ENCODE data around the gene SBNO2. TPM values are rescaled to one million over a fixed set of nuclear protein-coding genes. Genes with fewer than 3 reads are reported as not detected.

The SBNO2 gene
- polyA plus RNA-seq, 2 donors = 43.1 to 56.5 TPM

DNA sequence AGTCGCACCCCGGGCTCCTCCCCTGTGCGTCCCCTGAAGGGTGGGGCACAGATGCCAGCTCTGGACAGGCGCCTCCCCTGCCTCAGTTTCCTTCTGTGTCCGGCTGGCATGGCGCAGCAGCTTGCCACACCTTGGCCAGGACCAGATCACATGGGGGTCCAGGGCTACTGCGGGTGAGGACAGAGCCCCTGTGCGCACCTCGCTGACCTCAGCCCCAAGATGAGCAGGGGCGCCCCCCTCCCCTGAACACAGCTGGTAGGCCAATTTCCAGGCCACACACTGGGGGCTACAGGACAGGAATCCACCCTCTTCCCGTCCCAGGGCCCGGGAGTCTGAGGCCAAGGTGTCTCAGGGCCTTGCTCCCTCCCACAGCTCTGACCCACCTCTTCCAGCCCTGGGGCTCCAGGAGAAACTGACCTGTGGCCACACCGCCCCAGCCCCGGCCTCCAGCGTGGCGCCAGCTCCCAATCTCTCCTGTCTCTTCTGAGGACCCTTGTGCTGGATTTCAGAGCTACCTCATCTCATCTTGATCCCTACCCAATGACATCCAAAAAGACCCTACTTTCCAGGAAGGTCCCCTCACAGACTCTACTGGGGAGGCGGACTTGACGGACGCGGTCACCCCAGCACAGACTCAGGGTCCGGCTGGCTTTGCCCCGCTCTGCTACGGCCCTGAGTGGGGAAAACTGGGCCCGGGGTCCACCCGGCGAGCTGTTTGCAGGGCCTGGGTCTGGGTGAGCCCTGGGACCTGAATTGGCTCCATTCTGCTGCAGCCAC is 28.2 kb downstream of the SBNO2 start:
- Histone ChIP-seq H3K4me1 (ENCODE audit: control insufficient read depth in 2 of 2, insufficient read depth in 2 of 2, low read length in 1 of 2) (peaks cover 0 to 10% of the 10 kb centered on the region in 2 donors), H3K36me3 (ENCODE audit: control insufficient read depth in 2 of 2, insufficient read depth in 2 of 2, low read length in 1 of 2) (peaks cover 6 to 35% of the 10 kb centered on the region in 2 donors), H3K9me3 (ENCODE audit: control insufficient read depth in 2 of 2, insufficient read depth in 1 of 2, low read depth in 1 of 2, low read length in 1 of 2) (no peaks in the 10 kb centered on the region), H3K27ac (ENCODE audit: low read depth in 2 of 2, low read length in 1 of 2) (no peak overlapping the region), H3K4me3 (ENCODE audit: low read depth in 1 of 2, low read length in 2 of 2) (no peak overlapping the region), H3K27me3 (ENCODE audit: control insufficient read depth in 1 of 2, insufficient read depth in 2 of 2, low read length in 2 of 2) (no peaks in the 10 kb centered on the region)
- 96% methylated on average over 23 to 26 of the region's 26 CpGs for WGBS, 2 donors

DNA sequence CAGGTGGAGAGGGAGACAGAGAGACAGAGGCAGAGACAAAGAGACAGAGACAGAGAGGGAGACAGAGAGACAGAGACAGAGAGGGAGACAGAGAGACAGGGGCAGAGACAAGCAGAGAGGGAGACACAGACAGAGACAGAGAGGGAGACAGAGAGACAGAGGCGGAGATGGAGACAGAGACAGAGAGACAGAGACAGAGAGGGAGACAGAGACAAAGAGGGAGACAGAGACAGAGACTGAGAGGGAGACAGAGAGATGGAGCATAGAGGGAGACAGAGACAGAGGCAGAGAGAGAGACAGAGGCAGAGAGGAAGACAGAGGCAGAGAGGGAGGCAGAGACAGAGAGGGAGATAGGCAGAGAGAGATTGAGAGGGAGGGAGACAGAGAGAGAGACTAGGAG is 29.3 kb downstream of the SBNO2 start:
- Histone ChIP-seq H3K4me3 (ENCODE audit: low read depth in 1 of 2, low read length in 2 of 2) (no peak overlapping the region), H3K27me3 (ENCODE audit: control insufficient read depth in 1 of 2, insufficient read depth in 2 of 2, low read length in 2 of 2) (no peaks in the 10 kb centered on the region), H3K27ac (ENCODE audit: low read depth in 2 of 2, low read length in 1 of 2) (no peak overlapping the region), H3K9me3 (ENCODE audit: control insufficient read depth in 2 of 2, insufficient read depth in 1 of 2, low read depth in 1 of 2, low read length in 1 of 2) (no peaks in the 10 kb centered on the region), H3K4me1 (ENCODE audit: control insufficient read depth in 2 of 2, insufficient read depth in 2 of 2, low read length in 1 of 2) (peaks cover 0 to 4% of the 10 kb centered on the region in 2 donors), H3K36me3 (ENCODE audit: control insufficient read depth in 2 of 2, insufficient read depth in 2 of 2, low read length in 1 of 2) (peaks cover 6 to 38% of the 10 kb centered on the region in 2 donors)
- 94 to 100% methylated on average over 1 of the region's 1 CpG for WGBS, 2 donors

DNA sequence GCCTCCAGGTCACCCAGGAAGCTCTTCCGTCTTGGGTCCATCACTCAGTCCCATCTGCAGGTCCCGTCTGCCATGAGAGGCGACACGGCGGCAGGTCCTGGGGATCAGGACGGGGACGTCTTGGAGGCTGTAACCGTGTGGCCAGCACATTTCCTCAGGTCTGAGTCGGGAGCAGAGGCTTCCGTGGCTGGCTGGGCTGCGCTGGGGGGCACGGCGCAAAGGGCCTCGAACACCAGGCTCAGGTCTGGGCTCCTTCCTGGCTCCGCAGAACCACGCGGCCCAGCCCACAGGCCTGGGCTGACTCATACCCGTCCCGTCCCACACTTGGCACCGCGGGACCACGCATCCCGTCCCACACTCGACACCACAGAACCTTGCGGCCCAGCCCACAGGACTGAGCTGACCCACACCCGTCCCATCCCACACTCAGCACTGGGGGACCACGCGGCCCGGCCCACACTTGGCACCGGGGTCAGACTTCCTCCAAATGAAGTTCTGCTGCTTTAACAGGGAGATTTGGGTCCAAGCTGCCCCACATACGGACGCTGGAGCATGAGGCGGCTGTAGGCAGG is 30.2 kb downstream of the SBNO2 start:
- Histone ChIP-seq H3K36me3 (ENCODE audit: control insufficient read depth in 2 of 2, insufficient read depth in 2 of 2, low read length in 1 of 2) (peaks cover 6 to 36% of the 10 kb centered on the region in 2 donors), H3K27me3 (ENCODE audit: control insufficient read depth in 1 of 2, insufficient read depth in 2 of 2, low read length in 2 of 2) (no peaks in the 10 kb centered on the region), H3K4me1 (ENCODE audit: control insufficient read depth in 2 of 2, insufficient read depth in 2 of 2, low read length in 1 of 2) (peaks cover 0 to 4% of the 10 kb centered on the region in 2 donors), H3K9me3 (ENCODE audit: control insufficient read depth in 2 of 2, insufficient read depth in 1 of 2, low read depth in 1 of 2, low read length in 1 of 2) (no peaks in the 10 kb centered on the region), H3K27ac (ENCODE audit: low read depth in 2 of 2, low read length in 1 of 2) (no peak overlapping the region), H3K4me3 (ENCODE audit: low read depth in 1 of 2, low read length in 2 of 2) (no peak overlapping the region)
- 92% methylated on average over 33 of the region's 33 CpGs for WGBS, 2 donors

DNA sequence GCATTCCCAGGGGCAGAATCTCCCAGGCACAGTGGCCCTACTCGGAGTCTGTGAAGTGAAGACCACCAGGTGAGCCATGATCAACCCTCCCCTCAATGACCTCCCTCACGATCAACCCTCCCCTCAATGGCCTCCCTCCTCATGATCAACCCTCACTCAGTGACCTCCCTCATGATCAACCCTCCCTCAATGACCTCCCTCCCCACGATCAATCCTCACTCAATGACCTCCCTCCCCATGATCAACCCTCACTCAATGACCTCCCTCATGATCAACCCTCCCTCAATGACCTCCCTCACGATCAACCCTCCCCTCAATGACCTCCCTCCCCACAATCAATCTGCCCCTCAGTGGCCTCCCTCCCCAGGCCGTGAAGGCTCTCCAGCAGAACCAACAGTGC is 32.1 kb downstream of the SBNO2 start:
- no peaks in the 10 kb centered on the region for H3K9me3 ChIP-seq (ENCODE audit: control insufficient read depth in 2 of 2, insufficient read depth in 1 of 2, low read depth in 1 of 2, low read length in 1 of 2)
- peaks cover 6 to 41% of the 10 kb centered on the region in 2 donors for H3K36me3 ChIP-seq (ENCODE audit: control insufficient read depth in 2 of 2, insufficient read depth in 2 of 2, low read length in 1 of 2)
- H3K4me3 ChIP-seq (ENCODE audit: low read depth in 1 of 2, low read length in 2 of 2) = no peak overlapping the region
- peaks cover 0 to 2% of the 10 kb centered on the region in 2 donors for H3K4me1 ChIP-seq (ENCODE audit: control insufficient read depth in 2 of 2, insufficient read depth in 2 of 2, low read length in 1 of 2)
- WGBS, 2 donors = 86 to 89% methylated on average over 5 of the region's 5 CpGs
- no peak overlapping the region for H3K27ac ChIP-seq (ENCODE audit: low read depth in 2 of 2, low read length in 1 of 2)
- H3K27me3 ChIP-seq (ENCODE audit: control insufficient read depth in 1 of 2, insufficient read depth in 2 of 2, low read length in 2 of 2) = no peaks in the 10 kb centered on the region

DNA sequence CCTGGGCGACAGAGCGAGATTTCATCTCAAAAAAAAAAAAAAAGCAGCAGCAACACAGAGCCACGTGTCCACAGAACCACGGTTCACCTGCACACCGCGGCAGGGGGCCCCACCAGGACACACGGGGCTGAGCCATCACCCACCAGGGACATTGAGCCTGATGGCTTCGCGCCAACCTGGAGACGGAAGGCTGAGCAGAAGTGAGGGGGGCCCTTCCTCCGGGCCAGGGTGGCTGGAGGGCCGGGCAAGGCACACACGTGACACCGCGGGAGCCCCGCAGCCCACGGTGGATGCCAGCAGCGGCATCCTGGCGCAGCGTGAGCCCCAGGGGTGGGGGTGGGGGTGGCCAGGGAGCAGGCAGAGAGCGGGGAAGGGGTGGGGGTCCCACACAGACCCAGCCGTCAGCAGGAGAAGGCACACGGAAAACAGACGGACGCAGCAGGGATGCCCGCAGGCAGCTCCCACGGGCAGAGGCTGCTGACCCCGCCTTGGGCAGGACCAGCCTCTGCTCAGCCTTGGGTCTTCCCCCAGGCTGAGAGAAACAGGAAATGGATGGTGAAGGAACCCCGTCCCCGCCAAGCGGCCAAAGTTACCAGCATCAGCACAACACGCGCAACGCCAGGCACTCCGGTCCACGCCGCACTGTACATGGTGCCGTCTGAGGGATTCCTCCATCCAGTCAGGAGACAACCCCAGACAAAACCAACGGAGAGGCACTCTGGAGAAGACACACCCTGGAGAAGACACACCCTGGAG is 33.6 kb downstream of the SBNO2 start:
- Histone ChIP-seq H3K27ac (ENCODE audit: low read depth in 2 of 2, low read length in 1 of 2) (no peak overlapping the region), H3K27me3 (ENCODE audit: control insufficient read depth in 1 of 2, insufficient read depth in 2 of 2, low read length in 2 of 2) (no peaks in the 10 kb centered on the region), H3K9me3 (ENCODE audit: control insufficient read depth in 2 of 2, insufficient read depth in 1 of 2, low read depth in 1 of 2, low read length in 1 of 2) (no peaks in the 10 kb centered on the region), H3K36me3 (ENCODE audit: control insufficient read depth in 2 of 2, insufficient read depth in 2 of 2, low read length in 1 of 2) (peaks cover 6 to 27% of the 10 kb centered on the region in 2 donors), H3K4me1 (ENCODE audit: control insufficient read depth in 2 of 2, insufficient read depth in 2 of 2, low read length in 1 of 2) (peaks cover 0 to 12% of the 10 kb centered on the region in 2 donors), H3K4me3 (ENCODE audit: low read depth in 1 of 2, low read length in 2 of 2) (no peak overlapping the region)
- 92 to 94% methylated on average over 38 to 39 of the region's 39 CpGs for WGBS, 2 donors

DNA sequence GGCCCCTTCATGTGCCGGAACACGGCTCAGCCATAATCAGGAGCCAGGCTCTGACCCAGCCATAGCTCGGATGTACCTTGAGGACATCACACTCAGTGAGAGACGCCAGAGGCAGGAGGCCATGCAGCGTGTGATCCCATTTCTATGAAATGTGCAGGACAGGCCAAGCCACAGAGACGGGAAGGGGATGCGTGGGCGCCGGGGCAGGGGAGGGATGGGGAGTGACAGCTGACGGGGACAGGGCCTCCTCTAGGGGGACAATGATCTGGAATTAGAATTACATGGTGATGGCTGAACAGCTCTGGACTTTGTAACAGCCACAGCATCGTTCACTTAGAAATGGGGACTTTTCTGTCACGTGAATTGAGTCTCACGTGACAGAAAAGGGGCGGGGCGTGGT is 34.9 kb downstream of the SBNO2 start:
- Histone ChIP-seq H3K27ac (ENCODE audit: low read depth in 2 of 2, low read length in 1 of 2) (no peak overlapping the region), H3K27me3 (ENCODE audit: control insufficient read depth in 1 of 2, insufficient read depth in 2 of 2, low read length in 2 of 2) (no peaks in the 10 kb centered on the region), H3K4me3 (ENCODE audit: low read depth in 1 of 2, low read length in 2 of 2) (no peak overlapping the region), H3K9me3 (ENCODE audit: control insufficient read depth in 2 of 2, insufficient read depth in 1 of 2, low read depth in 1 of 2, low read length in 1 of 2) (no peaks in the 10 kb centered on the region), H3K4me1 (ENCODE audit: control insufficient read depth in 2 of 2, insufficient read depth in 2 of 2, low read length in 1 of 2) (peaks cover 0 to 16% of the 10 kb centered on the region in 2 donors), H3K36me3 (ENCODE audit: control insufficient read depth in 2 of 2, insufficient read depth in 2 of 2, low read length in 1 of 2) (peaks cover 6 to 26% of the 10 kb centered on the region in 2 donors)
- WGBS, 2 donors = 90 to 94% methylated on average over 15 of the region's 15 CpGs

DNA sequence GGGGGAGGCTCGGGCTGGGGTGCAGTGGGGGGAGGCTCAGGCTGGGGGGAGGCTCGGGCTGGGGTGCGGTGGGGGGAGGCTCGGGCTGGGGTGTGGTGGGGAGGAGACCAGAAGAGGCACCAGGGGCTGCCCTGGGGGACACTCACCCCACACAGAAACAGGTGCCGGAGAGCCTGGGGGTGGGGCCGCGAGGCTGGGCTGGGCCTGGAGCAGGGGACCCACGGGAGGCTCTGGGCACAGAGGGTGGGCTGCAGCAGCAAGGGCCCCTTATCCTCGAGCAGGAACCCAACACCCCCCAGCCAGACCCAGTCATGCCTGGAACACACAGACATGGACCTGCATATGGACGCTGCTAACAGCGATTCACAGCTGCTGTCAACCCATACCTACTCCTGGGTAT is 35.9 kb downstream of the SBNO2 start:
- H3K27me3 ChIP-seq (ENCODE audit: control insufficient read depth in 1 of 2, insufficient read depth in 2 of 2, low read length in 2 of 2) = no peaks in the 10 kb centered on the region
- WGBS, 2 donors = 69 to 81% methylated on average over 3 to 9 of the region's 11 CpGs
- H3K9me3 ChIP-seq (ENCODE audit: control insufficient read depth in 2 of 2, insufficient read depth in 1 of 2, low read depth in 1 of 2, low read length in 1 of 2) = no peaks in the 10 kb centered on the region
- peaks cover 0 to 25% of the 10 kb centered on the region in 2 donors for H3K36me3 ChIP-seq (ENCODE audit: control insufficient read depth in 2 of 2, insufficient read depth in 2 of 2, low read length in 1 of 2)
- no peak overlapping the region for H3K4me3 ChIP-seq (ENCODE audit: low read depth in 1 of 2, low read length in 2 of 2)
- H3K4me1 ChIP-seq (ENCODE audit: control insufficient read depth in 2 of 2, insufficient read depth in 2 of 2, low read length in 1 of 2) = peaks cover 3 to 25% of the 10 kb centered on the region in 2 donors
- H3K27ac ChIP-seq (ENCODE audit: low read depth in 2 of 2, low read length in 1 of 2) = no peak overlapping the region

DNA sequence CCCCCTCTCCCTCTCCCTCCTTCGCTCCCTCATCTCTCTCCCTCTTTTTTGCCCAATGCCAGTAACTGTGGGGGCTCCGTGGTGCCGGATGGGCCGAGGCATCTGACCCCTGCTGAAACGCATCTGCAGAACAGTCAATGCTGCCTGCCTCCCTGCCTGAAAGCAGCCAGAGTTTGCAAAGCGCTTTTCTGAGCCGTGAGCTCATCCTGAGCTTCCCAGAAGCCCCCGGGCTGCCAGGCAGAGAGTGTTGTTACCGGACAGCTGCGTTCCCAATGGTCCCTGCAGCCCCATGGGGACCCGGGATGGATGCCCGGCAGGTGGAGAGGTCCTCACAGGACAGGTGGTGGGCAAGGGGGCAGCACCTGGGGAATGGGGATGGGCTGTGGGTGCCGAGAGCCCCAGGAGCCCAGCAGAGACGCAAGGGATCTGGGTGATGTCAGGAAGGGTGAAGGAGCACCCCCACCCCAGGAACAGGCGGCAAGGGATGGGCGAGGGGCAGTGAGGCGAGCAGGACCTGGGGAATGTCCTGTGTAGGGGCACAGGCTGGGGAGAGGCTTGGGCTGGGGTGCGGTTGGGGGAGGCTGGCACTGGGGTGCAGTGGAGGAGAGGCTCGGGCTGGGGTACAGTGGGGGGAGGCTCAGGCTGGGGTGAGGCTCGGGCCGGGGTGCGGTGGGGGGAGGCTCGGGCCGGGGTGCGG is 37.3 kb downstream of the SBNO2 start:
- WGBS, 2 donors = 72 to 75% methylated on average over 18 to 24 of the region's 25 CpGs
- no peaks in the 10 kb centered on the region for H3K27me3 ChIP-seq (ENCODE audit: control insufficient read depth in 1 of 2, insufficient read depth in 2 of 2, low read length in 2 of 2)
- H3K4me3 ChIP-seq (ENCODE audit: low read depth in 1 of 2, low read length in 2 of 2) = no peak overlapping the region
- H3K36me3 ChIP-seq (ENCODE audit: control insufficient read depth in 2 of 2, insufficient read depth in 2 of 2, low read length in 1 of 2) = peaks cover 0 to 19% of the 10 kb centered on the region in 2 donors
- peaks cover 11 to 34% of the 10 kb centered on the region in 2 donors for H3K4me1 ChIP-seq (ENCODE audit: control insufficient read depth in 2 of 2, insufficient read depth in 2 of 2, low read length in 1 of 2)
- peak overlapping the region; percentile 36 to 69 for H3K27ac ChIP-seq (ENCODE audit: low read depth in 2 of 2, low read length in 1 of 2)
- no peaks in the 10 kb centered on the region for H3K9me3 ChIP-seq (ENCODE audit: control insufficient read depth in 2 of 2, insufficient read depth in 1 of 2, low read depth in 1 of 2, low read length in 1 of 2)

DNA sequence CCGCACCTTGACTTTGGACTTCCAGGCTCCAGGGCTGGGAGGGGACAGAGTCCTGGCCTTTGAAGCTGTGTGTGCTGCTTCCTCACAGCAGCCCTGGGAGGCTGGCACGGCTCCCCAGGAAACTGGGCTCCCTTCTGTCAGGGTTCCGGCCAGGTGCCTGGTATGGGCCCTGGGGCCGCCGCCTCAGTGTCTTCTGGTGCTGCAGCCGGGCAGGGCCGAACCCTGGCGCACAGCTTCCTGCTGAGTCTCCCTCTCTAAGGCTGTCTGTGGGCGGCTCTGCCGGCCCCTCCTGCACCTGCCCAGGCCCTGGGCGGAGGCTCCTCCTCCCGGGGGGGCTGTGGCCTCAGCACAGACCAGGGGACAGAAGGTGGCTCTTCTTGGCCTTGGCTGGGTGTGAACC is 37.9 kb downstream of the SBNO2 start:
- Histone ChIP-seq H3K27me3 (ENCODE audit: control insufficient read depth in 1 of 2, insufficient read depth in 2 of 2, low read length in 2 of 2) (no peaks in the 10 kb centered on the region), H3K4me1 (ENCODE audit: control insufficient read depth in 2 of 2, insufficient read depth in 2 of 2, low read length in 1 of 2) (peaks cover 11 to 37% of the 10 kb centered on the region in 2 donors), H3K27ac (ENCODE audit: low read depth in 2 of 2, low read length in 1 of 2) (peak overlapping the region; percentile 66 to 69), H3K9me3 (ENCODE audit: control insufficient read depth in 2 of 2, insufficient read depth in 1 of 2, low read depth in 1 of 2, low read length in 1 of 2) (no peaks in the 10 kb centered on the region), H3K4me3 (ENCODE audit: low read depth in 1 of 2, low read length in 2 of 2) (peak overlapping the region in 1 of 2 donors; percentile 5), H3K36me3 (ENCODE audit: control insufficient read depth in 2 of 2, insufficient read depth in 2 of 2, low read length in 1 of 2) (peaks cover 0 to 19% of the 10 kb centered on the region in 2 donors)
- WGBS, 2 donors = 34 to 45% methylated on average over 12 of the region's 12 CpGs

All from esophagus (tissue), 2 donors.